ENCODE measurements around the gene BPIFB2.

BPIFB2 gene

GRCh38 chr20:33021879-33022278 lies 14.4 kb downstream of the BPIFB2 start:
- no peak for DNase-seq (ENCODE audit: low read depth in 2 of 2)

DNA sequence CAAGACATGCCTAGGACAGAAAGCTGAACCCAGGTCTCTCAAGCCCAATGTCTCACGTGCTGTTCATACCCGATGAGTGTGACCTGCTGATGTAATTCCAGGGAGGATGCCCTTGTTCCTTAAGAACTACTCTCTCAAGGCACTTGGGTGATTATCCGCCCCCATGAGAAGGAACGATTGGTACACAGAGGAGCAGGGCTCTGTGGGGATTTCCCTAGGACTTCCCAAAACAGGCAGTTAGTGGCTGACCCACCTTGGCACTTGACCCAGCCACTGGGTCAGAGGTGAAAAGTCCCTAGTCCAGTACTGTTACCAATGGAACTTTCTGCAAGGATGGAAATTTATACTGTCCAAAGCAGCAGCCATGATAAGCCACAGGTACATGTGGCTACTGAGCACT lies 14.8 kb downstream of the BPIFB2 start:
- DNase-seq (ENCODE audit: low read depth in 2 of 2) = no peak

GRCh38 chr20:33022694-33023438 lies 15.4 kb downstream of the BPIFB2 start:
- no peak for DNase-seq (ENCODE audit: low read depth in 2 of 2)

DNA sequence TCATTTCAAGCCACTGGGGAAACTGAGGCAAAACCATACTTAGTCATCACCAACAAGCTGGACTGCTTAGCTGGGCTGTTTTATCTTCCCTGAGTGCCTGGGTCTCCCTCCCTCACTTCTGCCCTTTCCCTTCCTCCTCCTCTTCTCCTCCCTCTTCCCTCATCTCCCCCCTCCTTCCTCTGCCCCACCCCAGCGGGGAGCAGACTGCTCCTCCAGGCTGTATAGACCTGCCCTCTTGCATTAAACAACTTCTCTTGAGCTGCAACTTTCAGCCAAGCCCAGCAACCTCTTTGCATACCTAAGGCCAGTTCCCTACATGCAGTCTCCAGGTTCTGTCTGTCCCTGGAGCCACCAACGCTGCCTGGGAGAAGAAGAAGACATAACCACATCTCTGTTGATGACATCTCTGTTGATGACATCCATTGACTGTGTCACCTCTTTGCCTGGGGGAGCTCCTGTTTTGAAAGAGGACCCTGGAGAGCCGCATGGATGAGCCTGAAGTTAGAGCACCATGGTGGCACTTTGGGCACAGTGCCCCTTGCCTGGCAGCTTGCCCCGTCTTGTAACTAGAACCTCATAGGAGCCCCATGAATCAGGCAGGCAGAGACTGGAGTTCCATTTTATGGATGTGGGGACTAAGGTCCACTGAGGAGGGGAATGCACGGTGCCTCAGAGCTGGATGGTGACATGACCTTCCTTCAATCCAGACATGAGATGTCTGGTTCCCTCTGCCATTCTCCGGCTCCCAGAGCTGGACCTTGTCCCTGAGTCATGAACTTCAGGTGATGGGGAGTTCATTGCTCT lies 16.1 kb downstream of the BPIFB2 start:
- DNase-seq (ENCODE audit: low read depth in 2 of 2) = no peak

GRCh38 chr20:33024243-33024560 lies 16.7 kb downstream of the BPIFB2 start:
- DNase-seq (ENCODE audit: low read depth in 2 of 2) = no peak

- no peak for DNase-seq (ENCODE audit: low read depth in 2 of 2)
Observed at GRCh38 chr20:33024609-33025317, 17.3 kb downstream of the BPIFB2 start.

GRCh38 chr20:33025318-33025876 lies 17.9 kb downstream of the BPIFB2 start:
- no peak for DNase-seq (ENCODE audit: low read depth in 2 of 2)

GRCh38 chr20:33026072-33026778 lies 18.7 kb downstream of the BPIFB2 start:
- no peak for DNase-seq (ENCODE audit: low read depth in 2 of 2)

DNA sequence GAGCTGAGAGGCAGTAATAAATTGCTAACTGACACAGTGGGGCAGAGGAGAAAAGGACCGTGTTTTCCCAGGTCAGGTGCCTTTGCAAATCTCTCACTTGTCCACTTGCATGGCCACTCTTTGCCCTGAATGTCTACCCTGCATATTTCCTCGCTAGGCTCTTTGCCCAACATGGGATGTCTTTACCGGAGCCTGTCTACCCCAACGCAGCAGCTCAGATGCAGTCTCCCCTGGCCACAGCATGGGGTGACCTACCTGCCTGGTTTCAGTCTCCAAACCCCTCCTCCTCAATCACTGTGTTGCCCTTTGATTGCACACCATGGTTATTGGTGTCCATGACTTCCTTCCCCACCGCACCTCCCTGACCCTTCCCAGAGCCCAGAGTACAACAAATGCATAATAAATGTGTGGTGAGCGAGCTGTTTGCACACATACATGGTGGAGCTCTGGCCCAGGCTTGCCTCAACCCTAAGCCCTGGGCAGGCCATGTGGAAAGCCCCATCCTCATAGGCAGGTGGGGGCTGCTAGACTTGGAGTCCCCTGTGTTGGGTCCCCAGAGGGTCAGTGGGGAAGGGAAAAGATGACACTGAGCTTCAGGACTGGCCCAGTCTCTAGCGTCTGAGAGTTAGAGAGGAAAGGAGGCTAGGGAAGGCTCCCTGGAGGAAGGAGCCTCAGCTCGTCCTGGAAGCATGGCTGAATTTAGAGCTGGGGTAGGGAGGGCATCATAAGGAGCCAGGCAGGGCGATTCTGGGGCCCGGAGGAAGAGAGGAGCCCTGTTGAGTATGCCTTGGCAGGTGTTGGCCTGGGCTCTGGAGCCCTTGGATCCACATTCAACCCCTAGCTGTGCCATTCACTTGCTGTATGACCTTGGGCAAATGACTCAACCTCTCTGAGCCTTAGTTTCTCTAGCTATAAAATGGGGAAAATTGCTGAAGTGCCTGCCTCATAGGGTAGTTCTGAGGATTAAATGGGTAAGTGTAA lies 19.6 kb downstream of the BPIFB2 start:
- no peak for DNase-seq (ENCODE audit: low read depth in 2 of 2)

- no peak for DNase-seq (ENCODE audit: low read depth in 2 of 2)
Observed at GRCh38 chr20:33027769-33028751, 20.6 kb downstream of the BPIFB2 start.

GRCh38 chr20:33028875-33029274 lies 21.4 kb downstream of the BPIFB2 start:
- no peak for DNase-seq (ENCODE audit: low read depth in 2 of 2)

DNA sequence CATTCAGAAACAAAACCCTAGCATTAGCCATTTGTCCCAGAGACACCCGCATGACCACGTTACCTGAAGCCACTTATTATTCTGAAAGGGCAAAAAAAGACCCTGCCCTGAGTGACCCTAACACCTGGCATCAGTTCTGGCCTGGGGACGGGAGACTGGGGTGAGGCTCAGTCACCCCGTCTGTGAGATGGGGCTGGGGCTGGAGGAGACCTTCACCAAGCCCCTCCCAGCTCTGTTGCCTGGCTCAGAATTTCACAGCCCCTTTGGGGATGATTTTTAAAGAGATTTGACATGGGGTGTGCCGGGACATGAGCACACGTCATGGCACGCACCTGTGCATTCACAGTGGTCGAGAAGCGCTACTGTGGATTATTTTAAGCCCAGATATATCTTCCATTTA lies 22.6 kb downstream of the BPIFB2 start:
- no peak for DNase-seq (ENCODE audit: low read depth in 2 of 2)

DNA sequence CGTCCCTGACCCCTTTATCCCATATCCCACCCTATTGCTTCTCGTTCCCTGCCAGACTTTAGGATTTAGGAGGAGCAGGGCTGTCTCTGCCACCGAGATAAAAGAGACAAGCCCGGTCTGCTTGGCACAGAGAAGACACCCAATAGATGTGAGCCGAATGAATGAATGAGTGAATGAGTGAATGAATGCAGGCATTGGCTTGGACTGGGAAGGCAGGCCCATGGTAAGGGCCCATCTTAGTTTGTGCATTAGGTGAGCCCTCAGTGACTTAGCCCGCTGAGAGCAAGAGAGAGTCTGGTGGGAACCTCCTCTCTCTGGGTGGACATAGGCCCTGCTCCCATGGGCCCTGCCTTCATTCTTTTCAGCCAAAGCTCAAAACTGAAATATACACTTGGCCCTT lies 23.1 kb downstream of the BPIFB2 start:
- no peak for DNase-seq (ENCODE audit: low read depth in 2 of 2)

- no peak for DNase-seq (ENCODE audit: low read depth in 2 of 2)
Observed at GRCh38 chr20:33031531-33031930, 24.0 kb downstream of the BPIFB2 start, which contains the start of gene BPIFB6. Gene BPIFB6 (plus strand): TSS chr20:33031648. CDS start chr20:33031648, 0 bp downstream.

DNA sequence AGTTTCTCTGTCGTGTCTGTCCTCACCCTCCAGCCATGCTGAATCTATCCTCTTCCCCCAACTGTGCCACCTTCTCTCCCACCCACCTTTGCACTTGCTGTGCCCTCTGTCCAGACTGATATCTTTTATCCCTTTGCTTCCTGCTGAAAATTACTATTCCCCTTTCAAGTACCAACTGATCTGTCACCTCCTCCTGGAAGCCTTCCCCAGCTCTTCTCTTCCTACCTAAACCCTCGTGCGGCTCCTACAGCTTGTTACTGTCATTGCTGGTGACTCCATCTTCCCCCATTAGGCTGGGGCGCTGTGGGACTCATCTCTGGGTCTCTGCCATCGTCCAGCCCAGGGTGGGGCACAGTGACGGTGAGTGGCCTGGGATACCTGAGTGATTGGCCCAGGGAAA lies 25.1 kb downstream of the BPIFB2 start:
- DNase-seq (ENCODE audit: low read depth in 2 of 2) = no peak

DNA sequence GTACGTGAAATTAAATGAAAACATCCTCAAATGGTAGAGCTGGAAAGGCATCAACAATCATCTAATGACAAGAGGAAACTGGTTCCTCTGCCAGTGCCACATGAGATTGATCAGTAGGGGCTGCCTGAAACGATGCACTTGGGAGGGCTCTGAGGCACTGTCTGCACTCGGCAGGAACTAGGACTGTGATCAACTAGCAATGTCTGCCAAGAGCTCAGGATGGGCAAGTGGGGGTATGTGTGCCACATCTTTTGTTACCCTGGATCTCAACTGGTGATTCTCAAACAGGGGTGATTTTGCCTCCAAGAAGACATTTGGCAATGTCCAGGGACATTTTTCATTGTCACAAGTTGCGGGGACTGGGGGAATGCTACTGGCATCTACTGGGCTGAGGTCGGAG lies 25.9 kb downstream of the BPIFB2 start:
- no peak for DNase-seq (ENCODE audit: low read depth in 2 of 2)

GRCh38 chr20:33034115-33034514 lies 26.6 kb downstream of the BPIFB2 start:
- DNase-seq (ENCODE audit: low read depth in 2 of 2) = no peak

DNA sequence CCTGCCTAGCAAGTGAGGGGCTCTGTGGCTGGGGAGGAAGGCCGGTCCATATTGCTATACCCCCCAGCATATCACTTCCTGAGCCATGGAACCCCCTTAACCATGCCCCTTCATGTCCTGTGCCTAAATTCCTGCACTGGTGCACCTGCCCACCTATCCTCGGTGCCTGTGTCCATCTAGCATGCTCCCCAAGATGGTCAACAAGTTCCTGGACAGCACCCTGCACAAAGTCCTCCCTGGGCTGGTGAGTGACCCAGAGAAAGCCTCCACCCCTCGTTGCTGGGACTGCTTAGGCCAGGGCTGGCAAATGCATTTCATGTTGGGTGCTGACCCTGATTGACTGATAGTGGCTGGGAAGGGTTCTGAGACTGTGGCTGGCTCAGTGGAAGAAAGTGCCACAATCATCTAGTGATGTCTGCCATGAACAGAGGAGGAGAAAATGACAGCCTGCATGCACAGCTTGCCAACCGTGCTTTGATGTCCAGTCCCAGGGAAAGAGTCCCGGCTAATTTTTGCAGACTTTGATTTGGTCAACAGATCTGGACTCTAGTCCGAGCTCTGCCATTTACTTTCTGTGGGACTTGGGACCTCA lies 27.5 kb downstream of the BPIFB2 start:
- DNase-seq (ENCODE audit: low read depth in 2 of 2) = no peak

- no peak for DNase-seq (ENCODE audit: low read depth in 2 of 2)
Observed at GRCh38 chr20:33037456-33037855, 30.0 kb downstream of the BPIFB2 start.
